HG02852 (cell line): ENCODE data around the gene RNU6-1.

Experiments used
- ATAC-seq: cut with Tn5 transposase; IDR thresholded peaks from one replicate; pipeline ENCODE4 v1.9.1; 2021; ENCODE audit warnings: mild to moderate bottlenecking, moderate library complexity; ENCODE audit not compliant: unreplicated experiment

RNU6-1 gene

DNA sequence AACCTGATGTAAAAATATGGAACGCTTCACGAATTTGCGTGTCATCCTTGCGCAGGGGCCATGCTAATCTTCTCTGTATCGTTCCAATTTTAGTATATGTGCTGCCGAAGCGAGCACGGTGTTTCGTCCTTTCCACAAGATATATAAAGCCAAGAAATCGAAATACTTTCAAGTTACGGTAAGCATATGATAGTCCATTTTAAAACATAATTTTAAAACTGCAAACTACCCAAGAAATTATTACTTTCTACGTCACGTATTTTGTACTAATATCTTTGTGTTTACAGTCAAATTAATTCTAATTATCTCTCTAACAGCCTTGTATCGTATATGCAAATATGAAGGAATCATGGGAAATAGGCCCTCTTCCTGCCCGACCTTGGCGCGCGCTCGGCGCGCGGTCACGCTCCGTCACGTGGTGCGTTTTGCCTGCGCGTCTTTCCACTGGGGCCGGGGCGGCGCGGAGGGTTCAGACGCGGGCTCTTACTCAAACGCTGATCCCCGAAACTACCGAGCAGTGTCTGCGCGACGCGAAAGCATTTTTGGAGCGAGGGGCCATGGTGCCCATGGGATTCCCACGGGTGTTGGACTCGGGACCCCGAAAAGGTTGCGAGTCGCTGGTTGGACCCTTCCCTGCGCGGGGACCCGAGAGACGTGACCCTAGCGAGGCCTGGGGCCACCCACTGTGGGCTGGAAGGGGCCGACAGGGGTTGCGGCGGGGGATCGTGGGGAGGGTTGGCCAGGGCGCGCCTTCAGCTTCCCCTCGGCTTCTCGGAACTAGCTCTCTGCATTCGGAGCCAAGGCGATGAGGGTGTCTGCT, at the start of gene RNU6-1:
RNU6-1 (minus strand) TSS at position 117 of the 820 bp plus-strand sequence.
- ATAC-seq, result peak; percentile 82

DNA sequence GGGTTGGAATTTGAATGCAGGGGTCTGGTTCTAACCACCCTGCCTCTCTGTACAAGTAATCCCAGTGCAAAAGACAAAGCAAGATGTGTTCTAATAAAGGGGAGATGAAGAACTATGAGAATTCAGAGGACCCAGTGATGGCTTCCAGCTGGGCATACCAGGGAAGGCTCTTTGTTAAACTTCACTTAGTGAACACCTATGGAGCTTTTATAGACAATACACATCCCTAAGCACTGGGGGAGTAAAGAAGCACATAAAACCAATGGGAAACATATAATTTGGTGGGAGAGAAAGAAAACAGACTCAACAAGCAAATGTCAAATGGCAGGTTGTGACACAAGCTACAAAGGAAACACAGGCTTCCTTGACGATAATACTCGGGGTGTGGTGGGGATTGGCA, 47.9 kb upstream of the RNU6-1 start:
- no peak for ATAC-seq

DNA sequence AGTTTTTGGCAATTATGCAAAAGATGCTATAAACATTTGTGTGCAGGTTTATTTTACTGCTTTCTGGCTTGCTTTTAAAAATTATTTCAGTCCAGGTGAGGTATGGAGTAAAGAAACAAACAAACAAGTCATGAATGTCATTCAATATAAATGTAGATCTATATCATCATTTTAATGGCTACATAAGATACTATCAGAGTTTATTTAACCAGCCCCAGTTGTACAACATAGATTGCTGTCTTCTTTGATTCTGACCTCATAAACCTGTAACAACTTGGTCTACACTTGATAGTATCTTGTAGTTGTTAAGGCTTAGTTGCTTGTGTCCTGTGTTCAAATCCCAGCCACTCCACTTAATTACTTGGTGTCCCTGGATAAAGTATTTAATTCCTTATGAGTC, 46.0 kb upstream of the RNU6-1 start:
- ATAC-seq, result no peak

DNA sequence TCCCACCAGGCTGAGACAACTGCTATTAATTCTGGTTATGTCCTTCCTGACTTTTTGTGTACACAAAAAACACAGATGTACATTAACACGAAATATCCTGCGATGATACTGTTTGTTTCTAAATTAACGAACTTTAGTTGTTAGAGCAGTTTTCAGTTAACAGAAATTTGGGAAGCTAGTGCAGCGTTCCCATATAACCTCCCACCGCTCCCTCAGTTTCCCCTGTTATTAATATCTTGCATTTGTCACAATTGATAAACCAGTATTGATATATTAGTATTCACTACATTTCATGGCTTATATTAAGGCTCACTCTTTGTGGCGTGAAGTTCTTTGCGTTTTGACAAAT, 45.3 kb upstream of the RNU6-1 start:
- ATAC-seq, result no peak

DNA sequence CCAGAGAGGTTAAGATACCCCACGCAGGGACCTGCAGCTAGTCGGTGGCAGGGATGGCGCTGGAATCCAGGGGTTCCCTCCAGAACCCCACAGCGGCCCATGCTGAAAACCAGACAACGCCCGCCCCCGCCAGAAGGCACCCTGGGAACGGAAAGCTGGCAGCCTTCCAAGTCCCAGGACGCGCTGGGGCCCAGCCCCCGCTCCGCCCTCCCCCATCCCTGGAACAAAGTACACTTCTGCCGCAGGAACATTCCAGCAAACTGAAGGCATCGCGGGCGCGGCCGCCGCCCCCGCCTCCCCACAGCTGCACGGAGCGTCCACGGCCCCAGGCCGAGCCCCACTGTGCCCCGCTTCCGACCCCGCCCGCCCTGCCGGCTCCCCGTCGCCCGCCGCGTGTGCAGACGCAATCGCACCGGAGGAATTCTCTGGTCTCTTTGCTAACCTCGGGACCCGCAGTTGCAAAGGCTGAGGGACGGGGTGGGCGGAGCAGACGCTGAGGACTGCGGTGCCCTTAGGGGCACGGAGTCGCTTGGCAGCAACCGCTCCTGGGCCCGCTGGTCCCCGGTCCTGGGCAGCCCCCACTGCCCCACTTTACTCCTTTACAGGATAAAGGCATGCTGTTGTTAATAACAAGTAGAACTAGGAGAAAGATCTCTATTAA, 44.8 kb upstream of the RNU6-1 start:
- no peak for ATAC-seq

DNA sequence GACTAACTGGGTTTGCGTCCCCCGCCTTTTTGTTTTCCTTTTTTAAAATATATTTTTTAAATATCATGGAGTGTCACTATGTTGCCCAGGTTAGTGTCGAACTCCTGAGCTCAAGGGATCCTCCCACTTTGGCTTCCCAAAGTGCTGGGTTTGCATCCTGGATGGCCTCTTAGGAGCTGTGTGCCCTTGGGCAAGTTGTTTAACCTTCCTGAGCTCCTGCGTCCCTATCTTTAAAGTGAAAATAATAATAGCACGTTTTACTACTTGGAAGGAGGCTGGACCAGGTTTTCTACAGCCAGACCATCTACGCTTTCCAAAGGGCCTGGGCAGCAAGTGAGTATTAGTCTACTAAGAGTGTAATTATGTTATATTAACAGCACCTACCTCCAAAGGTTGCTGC, 44.2 kb upstream of the RNU6-1 start:
- no peak for ATAC-seq

DNA sequence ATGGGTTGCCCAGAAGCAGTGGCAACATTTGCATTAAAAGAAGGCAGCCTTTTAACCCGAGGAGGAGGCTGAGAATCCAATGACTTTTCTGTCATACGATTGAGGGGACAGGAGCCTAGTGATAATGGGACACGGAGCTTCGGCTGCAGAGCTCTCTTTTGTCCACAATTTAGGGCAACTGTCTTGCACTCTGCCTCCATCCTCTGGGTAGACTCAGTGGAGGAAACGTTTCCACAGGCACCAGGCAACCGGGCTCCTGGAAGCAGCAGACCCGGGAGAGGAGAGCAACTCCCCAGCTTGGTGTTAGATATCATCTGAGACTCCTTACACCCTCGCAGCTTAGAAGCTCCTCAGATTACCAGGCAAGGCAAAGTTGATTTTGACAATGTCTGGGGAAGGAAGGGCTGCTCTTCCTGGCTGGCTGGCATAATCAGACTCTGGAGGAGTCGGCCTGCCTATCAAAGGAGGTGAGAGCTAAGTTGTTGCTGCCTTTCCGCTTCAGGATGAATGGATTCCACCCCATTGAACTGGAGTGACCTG, 43.5 kb upstream of the RNU6-1 start:
- ATAC-seq, result no peak

DNA sequence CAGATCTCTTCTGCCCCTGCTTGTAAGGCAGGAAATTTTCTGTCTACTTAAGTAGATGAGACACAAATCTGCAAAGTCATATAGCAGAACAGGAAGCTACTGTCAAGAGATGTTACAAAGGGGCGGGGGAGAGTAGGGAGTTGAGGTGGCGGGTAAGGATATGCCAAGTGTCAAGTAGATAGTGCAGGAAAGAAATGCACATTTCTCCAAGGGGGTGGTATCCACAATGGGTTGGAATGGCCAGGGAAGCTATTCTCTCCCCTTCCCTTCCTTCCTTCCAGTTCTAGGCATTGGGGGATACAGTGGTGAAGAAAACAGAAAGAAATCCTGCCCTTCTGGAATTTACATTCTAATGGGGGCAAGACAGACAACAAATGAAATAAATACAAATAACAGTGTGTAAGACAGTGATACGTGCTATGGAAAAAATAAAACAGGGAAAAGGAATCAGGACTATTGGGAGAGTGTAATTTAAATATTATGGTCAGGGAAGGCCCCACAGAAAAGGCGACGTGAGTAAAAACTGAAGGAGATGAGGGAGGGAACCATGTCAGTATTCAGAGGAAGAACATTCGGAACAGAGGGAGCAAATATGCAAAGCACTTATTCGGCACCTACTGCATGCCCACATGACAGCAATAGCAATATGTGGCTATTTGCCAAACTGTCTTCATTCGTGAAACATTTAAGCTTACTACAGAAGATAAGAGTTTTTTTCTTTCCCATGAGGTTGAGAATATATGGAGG, 42.8 kb upstream of the RNU6-1 start:
- no peak for ATAC-seq

DNA sequence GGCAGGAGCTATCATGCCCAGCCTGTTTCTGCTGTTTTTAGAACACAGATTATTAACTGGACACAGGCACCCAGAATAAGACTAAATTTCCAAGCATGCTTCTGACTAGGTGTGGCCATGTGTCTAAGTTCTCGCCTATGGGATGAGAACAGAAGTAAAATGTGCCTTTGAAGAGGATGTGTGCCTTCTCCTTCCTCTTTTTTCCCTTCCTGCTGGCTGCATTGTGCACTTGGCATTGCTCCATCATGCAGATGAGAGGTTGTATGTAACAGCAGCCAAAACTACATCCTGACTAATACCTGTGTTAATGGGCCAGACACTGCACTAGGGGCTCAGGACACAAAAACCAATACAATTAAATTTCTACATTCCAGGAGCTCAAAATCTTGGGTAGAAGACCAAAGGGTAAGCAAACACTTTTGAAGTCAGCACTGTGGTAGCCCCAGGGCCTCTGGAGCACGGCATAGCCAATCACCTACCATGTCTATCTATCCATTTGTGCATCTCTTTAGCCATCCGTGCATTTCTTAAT, 40.9 kb upstream of the RNU6-1 start:
- ATAC-seq, result no peak

DNA sequence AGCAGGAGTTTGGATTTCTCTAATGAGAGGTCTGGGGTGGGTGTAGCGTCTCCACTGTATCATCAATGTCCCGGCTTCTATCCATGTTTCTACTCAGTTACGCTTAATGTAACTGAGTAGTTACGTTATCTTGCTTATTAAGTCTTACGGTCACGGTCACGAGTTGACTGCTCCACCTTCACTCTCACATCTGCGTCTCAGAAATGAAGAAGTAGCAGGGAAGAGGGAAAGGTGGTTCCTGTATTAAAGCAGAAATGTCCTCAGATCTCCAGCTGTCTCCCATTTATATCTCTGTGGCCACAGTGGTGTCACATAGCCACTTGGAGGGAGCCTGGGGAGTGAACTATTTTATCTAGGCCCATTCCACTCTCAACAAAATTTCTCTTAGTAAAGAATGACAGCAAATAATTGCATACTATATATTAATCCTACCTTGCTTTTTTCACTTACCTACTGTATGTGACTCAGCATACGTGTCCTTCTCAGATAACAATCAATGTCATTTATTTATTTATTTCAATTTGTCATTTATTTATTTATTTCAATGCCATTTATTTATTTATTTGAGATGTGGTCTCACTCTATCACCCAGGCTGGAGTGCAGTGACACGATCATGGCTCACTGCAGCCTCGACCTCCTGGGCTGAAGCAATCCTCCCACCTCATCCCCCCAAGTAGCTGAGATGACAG, 39.7 kb upstream of the RNU6-1 start:
- no peak for ATAC-seq

DNA sequence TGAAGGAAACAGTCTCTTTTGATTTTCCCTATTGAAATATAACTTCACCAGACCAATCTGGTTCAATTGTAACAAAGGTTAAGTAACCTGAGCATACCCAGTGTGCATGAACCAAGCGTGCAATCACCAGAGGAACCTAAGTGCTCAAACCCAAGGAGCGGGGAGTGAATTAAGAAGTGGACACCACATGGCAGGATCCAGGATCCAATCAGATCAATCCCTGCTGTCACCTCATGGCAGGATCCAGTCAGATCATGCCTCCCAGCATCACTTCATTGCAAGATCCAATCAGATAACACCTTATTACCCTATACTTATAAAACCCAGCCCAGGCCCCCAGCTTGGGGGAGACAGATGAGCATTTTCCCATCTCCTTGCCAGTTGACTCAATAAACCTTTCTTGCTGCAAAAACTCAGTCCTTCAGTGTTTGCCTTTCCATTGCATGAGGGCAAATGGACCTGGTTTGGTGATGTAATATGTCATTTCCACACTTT, 38.9 kb upstream of the RNU6-1 start:
- no peak for ATAC-seq

DNA sequence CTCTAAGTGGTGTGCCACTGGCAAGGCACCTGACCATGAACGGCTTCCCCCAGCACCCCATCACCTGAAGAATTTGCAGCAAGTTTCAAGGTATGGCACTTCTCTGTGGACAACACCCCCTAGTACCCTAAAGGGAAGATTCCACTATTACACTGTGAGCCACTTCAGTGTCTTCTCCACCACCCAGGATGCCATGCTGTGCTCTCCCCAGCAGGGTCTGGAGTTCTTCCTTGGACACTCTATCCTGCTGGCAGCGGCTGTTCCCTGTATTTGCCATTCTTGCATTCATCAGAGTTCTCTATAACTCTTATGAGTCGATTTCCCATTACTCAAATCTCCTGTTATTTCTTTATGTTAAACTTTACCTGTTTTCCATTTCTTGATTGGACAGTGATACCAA, 33.9 kb upstream of the RNU6-1 start:
- no peak for ATAC-seq

DNA sequence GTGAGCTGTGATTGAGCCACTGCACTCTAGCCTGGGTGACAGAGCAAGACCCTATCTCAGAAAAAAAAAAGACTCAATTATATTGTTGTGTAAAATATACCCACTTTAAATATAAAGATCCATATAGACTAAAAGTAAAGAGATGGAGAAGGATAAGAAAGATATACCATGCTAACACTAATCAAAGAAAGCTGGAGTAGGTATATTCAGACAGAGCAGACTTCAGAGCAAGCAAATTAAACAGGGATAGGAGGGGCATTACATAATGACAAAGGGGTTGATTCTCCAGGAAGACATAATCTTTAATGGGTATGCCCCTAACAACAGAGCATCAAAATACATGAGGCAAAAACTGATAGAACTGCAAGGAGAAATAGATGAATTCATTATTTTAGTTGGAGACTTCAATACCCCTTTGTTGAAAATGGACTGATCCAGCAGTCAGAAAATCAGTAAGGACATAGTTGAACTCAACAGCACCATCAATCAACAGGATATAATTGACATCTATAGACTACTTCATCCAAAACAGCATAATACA, 31.1 kb upstream of the RNU6-1 start:
- ATAC-seq, result no peak

DNA sequence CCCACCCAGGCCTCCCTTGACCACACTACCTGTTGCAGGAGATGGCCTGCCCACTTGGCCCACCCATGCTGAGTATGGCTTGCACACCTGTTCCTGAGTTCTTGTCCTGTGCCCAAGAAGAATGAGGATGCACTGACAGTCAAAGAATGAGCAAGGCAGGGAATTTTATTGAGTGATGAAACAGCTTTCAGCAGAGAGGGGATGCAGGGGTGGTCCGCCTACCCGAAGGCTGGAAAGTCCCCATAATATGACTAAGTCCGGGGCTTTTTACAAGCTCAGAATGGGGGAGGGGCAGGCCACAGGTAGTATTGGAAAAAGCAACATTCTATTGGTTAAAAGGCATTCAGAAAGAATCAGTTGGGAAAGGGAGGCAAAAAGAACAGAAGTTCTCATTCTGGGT, 29.9 kb upstream of the RNU6-1 start:
- ATAC-seq, result no peak

DNA sequence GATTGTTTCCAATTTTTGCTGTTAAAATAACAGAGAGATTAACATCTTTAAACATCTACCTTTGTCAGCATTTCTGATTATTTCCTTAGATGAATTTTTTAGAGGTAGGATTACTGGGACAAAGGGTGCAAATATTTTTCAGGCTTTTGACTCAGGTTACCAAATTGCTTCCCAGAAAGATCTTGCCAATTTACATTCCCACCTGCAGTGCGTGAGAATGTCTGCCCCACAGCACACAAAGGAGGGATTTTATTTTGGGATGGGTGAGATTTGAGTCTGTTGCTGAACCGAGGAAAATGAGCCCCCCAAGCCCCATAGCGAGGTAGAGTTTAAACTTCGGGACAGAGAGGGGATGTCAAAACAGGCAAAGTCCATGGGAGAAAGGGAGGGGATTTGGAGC, 25.9 kb upstream of the RNU6-1 start:
- no peak for ATAC-seq

DNA sequence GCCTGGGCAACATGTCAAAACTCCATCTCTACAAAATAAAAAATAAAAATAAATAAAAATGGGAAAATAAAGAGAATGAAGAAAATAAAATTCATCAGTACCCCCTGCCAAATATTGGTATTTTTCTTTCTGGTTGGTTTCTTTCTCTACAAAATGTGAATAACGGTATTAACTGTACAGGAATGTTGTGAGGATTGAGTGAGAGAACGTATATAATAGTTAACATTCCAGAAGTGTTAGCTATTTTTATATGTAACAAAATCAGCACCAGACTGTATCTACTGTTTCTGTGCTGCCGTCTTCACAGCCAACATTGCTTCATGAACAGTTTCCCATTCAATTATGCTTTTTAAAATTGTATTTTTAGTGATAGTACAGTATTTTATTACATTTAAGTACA, 25.5 kb upstream of the RNU6-1 start:
- ATAC-seq, result no peak

DNA sequence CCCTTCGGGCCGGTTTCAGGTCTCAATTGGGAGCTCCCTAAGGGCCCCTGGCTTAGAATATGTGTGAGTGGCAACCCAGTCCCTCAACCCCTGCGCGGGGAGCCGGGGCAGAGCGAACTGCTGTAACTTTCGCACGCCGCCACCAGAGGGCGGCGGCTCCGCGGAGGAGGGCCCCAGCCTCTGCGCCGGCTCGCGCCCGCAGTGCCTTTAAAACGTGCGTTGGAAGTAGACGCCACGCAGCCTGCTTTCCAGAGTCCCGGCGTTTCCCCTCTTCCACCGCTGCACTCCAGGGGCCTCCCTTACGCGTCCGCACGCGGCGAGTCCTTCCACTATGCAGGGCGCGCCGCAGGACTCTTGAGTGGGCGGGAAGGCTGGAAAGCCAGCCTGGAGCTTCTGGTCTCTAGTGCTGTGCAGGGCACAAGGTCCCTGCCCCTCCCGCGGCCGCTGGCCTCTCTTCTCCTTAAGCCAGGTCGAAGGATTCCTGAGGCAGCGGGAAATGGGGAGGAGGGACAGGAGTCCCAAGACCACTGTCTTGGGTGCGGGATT, 23.7 kb upstream of the RNU6-1 start:
- peak; percentile 75 for ATAC-seq

DNA sequence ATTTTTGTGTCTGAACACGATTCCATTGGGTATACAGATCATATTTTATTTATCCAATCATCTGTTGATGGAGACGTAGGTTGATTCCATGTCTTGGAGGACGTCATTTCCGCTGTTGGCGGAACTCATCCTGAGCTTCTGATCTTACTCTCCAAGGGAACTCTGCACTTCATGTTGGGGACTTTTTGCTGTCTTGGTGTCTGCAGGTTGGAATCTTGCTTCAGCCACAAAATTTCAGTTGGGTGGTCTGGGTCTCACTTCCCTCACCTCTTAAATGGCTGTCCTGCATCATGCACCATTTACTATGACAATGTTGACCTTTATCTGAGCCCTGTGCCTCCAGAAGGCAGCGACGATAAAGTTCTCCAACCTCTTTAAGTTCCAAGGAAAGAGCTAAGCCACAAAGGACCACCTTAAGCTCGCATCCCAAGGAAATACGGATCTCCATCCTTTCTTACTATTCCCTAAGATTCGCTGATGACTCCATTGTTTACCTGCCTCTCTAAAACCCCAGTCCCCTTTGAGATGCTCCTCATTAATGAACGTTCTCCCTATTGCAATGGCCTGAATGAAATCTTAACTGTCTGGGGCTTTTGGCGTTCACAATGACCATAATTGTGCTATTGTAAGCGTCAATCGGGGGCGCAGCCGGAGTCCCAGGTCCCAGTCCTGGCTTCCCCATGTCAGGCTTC, 23.1 kb upstream of the RNU6-1 start:
- ATAC-seq, result peak; percentile 22

DNA sequence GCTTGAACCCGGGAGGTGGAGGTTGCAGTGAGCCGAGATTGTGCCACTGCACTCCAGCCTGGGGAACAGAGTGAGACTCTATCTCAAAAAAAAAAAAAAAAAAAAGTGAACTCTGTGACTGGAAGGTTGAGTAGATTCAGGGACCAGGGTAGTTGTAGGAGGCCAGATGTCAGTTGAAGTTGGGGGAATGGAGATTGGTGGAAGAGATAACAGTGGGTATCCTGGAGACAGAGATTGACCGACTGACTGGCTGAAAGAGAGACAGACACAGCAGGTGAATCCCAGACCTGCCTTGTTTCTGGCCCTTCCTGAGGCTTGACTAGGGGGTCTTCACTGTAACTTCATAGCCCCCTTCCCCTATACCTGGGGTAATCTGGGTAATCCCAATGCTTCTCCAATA, 22.1 kb upstream of the RNU6-1 start:
- ATAC-seq, result no peak
